ENCODE measurements around the gene ATP5MC2.

DNA sequence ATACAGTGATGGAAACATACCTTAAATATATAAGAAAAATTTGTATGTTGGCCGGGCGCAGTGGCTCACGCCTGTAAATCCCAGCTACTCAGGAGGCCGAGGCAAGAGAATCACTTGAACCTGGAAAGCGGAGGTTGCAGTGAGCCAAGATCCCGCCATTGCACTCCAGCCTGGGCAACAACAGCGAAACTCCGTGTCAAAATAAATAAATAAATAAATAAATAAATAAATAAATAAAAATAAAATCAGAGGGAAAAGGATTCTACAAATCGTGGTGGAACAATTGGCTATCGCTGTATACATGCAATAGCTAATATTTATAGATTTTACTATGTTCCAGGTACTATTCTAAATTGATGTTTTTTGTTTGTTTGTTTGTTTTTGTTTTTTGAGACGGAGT lies 48.0 kb downstream of the ATP5MC2 start:
- TF ChIP-seq CTCF (IDR thresholded peaks at IDR 0.05 in 2 of 3, conservative IDR thresholded peaks at IDR 0.05 in 1 of 3; ENCODE audit: control insufficient read depth in 2 of 3, extremely low read depth in 1 of 3, insufficient read depth in 1 of 3, low read depth in 3 of 3, low read length in 3 of 3), result no peak
- TF ChIP-seq TCF12 (IDR thresholded peaks at IDR 0.05; ENCODE audit: low read depth, low read length), result no peak
- TF ChIP-seq EZH2 (IDR thresholded peaks at IDR 0.05; ENCODE audit: borderline replicate concordance, control insufficient read depth, low read depth, low read length), result no peak
